HG03460 (cell line): Measurements from ENCODE around the gene FXYD6.
"Not testable (repeated sequence)": the region's sequence is repeated elsewhere in the genome, so short reads cannot be mapped to it uniquely, and the experiment has no call there.

Experiments
- ATAC-seq: cut with Tn5 transposase; IDR thresholded peaks from one replicate; pipeline ENCODE4 v1.9.1; 2021; ENCODE audit not compliant: unreplicated experiment

FXYD6 gene

GRCh38 chr11:117871160-117871559 is 5.3 kb downstream of the FXYD6 start:
- ATAC-seq = no peak

GRCh38 chr11:117870103-117870952 is 6.1 kb downstream of the FXYD6 start:
- no peak for ATAC-seq

- ATAC-seq = no peak
Observed at GRCh38 chr11:117869604-117870003, 6.9 kb downstream of the FXYD6 start.

- ATAC-seq = no peak
Observed at GRCh38 chr11:117868815-117869561, 7.5 kb downstream of the FXYD6 start.

GRCh38 chr11:117868088-117868487 is 8.4 kb downstream of the FXYD6 start:
- no peak for ATAC-seq

- ATAC-seq = no peak
Observed at GRCh38 chr11:117866526-117866925, 9.9 kb downstream of the FXYD6 start.

- ATAC-seq = not testable (repeated sequence)
Observed at GRCh38 chr11:117865546-117865945, 10.9 kb downstream of the FXYD6 start.

- no peak for ATAC-seq
Observed at GRCh38 chr11:117863383-117863782, 13.1 kb downstream of the FXYD6 start.

- no peak for ATAC-seq
Observed at GRCh38 chr11:117862753-117863152, 13.7 kb downstream of the FXYD6 start.

GRCh38 chr11:117862019-117862725 is 14.3 kb downstream of the FXYD6 start:
- no peak for ATAC-seq

GRCh38 chr11:117861151-117862018 is 15.1 kb downstream of the FXYD6 start:
- ATAC-seq = no peak

GRCh38 chr11:117860139-117860538 is 16.3 kb downstream of the FXYD6 start:
- no peak for ATAC-seq

- no peak for ATAC-seq
Observed at GRCh38 chr11:117859488-117860112, 16.9 kb downstream of the FXYD6 start.

GRCh38 chr11:117859061-117859460 is 17.4 kb downstream of the FXYD6 start:
- no peak for ATAC-seq

GRCh38 chr11:117857734-117858414 is 18.6 kb downstream of the FXYD6 start:
- ATAC-seq = no peak

- no peak for ATAC-seq
Observed at GRCh38 chr11:117855912-117856651, 20.4 kb downstream of the FXYD6 start.

- ATAC-seq = no peak
Observed at GRCh38 chr11:117855186-117855845, 21.1 kb downstream of the FXYD6 start.

- no peak for ATAC-seq
Observed at GRCh38 chr11:117852309-117852708, 24.1 kb downstream of the FXYD6 start.
